H9 (cell line): ENCODE data around the gene SRPK2. TPM values are rescaled to one million over a fixed set of nuclear protein-coding genes. Genes with fewer than 3 reads are reported as not detected.

Source experiments
- DNase-seq: peaks from one replicate; pipeline ENCODE4 v3.0.0-alpha.2; 2017
- H2AFZ ChIP-seq: one replicate; pipeline ENCODE4 v1.6.1; 2013; ENCODE audit warnings: mild to moderate bottlenecking, low read length, control low read depth, moderate library complexity
- H2AK5ac ChIP-seq: 2 replicates; pipeline ENCODE4 v1.6.1; 2013; ENCODE audit warnings: low read length, control low read depth, mixed read lengths; ENCODE audit not compliant: insufficient read length
- H2BK120ac ChIP-seq: one replicate; pipeline ENCODE4 v1.6.1; 2013; ENCODE audit warnings: low read depth, mild to moderate bottlenecking, low read length, control low read depth, inconsistent platforms; ENCODE audit not compliant: poor library complexity, severe bottlenecking
- H2BK12ac ChIP-seq: 2 replicates; pipeline ENCODE4 v1.6.1; 2013; ENCODE audit warnings: low read length, control low read depth, mixed read lengths, low read depth; ENCODE audit not compliant: insufficient read length
- H2BK15ac ChIP-seq: 2 replicates; pipeline ENCODE4 v1.6.1; 2013; ENCODE audit warnings: low read depth, low read length, control low read depth
- H2BK20ac ChIP-seq: one replicate; pipeline ENCODE4 v1.6.1; 2013; ENCODE audit warnings: low read depth, mild to moderate bottlenecking, low read length, control low read depth, inconsistent platforms; ENCODE audit not compliant: poor library complexity, severe bottlenecking
- H2BK5ac ChIP-seq: 2 replicates; pipeline ENCODE4 v1.6.1; 2013; ENCODE audit warnings: low read length, control low read depth, mixed read lengths; ENCODE audit not compliant: insufficient read length
- H3K14ac ChIP-seq: 2 replicates; pipeline ENCODE4 v1.6.1; 2013; ENCODE audit warnings: low read length, control low read depth; ENCODE audit not compliant: insufficient read depth
- H3K18ac ChIP-seq: 2 replicates; pipeline ENCODE4 v1.6.1; 2013; ENCODE audit warnings: low read depth, mild to moderate bottlenecking, mixed read lengths, low read length, control low read depth; ENCODE audit not compliant: insufficient read length
- H3K23ac ChIP-seq: 2 replicates; pipeline ENCODE4 v1.6.1; 2013; ENCODE audit warnings: low read length, control low read depth, mixed read lengths, low read depth; ENCODE audit not compliant: insufficient read length
- H3K23me2 ChIP-seq: 2 replicates; pipeline ENCODE4 v1.6.1; 2013; ENCODE audit warnings: low read depth, mild to moderate bottlenecking, mixed read lengths, low read length, control low read depth; ENCODE audit not compliant: insufficient read length, poor library complexity, severe bottlenecking
- H3K27ac ChIP-seq: 2 replicates; pipeline ENCODE4 v1.5.1; 2013; ENCODE audit warnings: low read length, control low read depth, mixed read lengths, low read depth; ENCODE audit not compliant: insufficient read length
- H3K27me3 ChIP-seq: 2 replicates; pipeline ENCODE4 v1.6.1; 2013; ENCODE audit warnings: low read length, control low read depth, inconsistent platforms; ENCODE audit not compliant: insufficient read depth
- H3K4ac ChIP-seq: 2 replicates; pipeline ENCODE4 v1.6.1; 2013; ENCODE audit warnings: low read depth, mild to moderate bottlenecking, control low read depth, inconsistent platforms, low read length, moderate library complexity
- H3K4me1 ChIP-seq: 2 replicates; pipeline ENCODE4 v1.6.1; 2013; ENCODE audit warnings: low read length, control low read depth, inconsistent platforms; ENCODE audit not compliant: insufficient read depth
- H3K4me2 ChIP-seq: 2 replicates; pipeline ENCODE4 v1.6.1; 2013; ENCODE audit warnings: low read length, control low read depth, mixed read lengths; ENCODE audit not compliant: insufficient read length, insufficient read depth
- H3K56ac ChIP-seq: 2 replicates; pipeline ENCODE4 v1.6.1; 2013; ENCODE audit warnings: low read depth, mild to moderate bottlenecking, mixed read lengths, low read length, control low read depth; ENCODE audit not compliant: insufficient read length
- H3K79me1 ChIP-seq: 2 replicates; pipeline ENCODE4 v1.6.1; 2013; ENCODE audit warnings: low read depth, mild to moderate bottlenecking, moderate library complexity, low read length, control low read depth, inconsistent platforms; ENCODE audit not compliant: insufficient read depth, poor library complexity, severe bottlenecking
- H3K79me2 ChIP-seq: 2 replicates; pipeline ENCODE4 v1.6.1; 2013; ENCODE audit warnings: low read length, control low read depth, inconsistent platforms; ENCODE audit not compliant: insufficient read depth
- H3K9ac ChIP-seq: 2 replicates; pipeline ENCODE4 v1.6.1; 2013; ENCODE audit warnings: low read length, control low read depth, mixed read lengths; ENCODE audit not compliant: insufficient read length; ENCODE audit errors: extremely low read depth
- H3K9me3 ChIP-seq: one replicate; pipeline ENCODE4 v1.6.1; 2013; ENCODE audit warnings: low read depth, low read length, inconsistent platforms; ENCODE audit not compliant: control insufficient read depth
- H3T11ph ChIP-seq: one replicate; pipeline ENCODE4 v1.6.1; 2013; ENCODE audit warnings: mild to moderate bottlenecking, low read length, control low read depth, inconsistent platforms
- H4K20me1 ChIP-seq: one replicate; pipeline ENCODE4 v1.6.1; 2013; ENCODE audit not compliant: control insufficient read depth, insufficient read length, insufficient read depth
- H4K5ac ChIP-seq: 2 replicates; pipeline ENCODE4 v1.6.1; 2013; ENCODE audit warnings: low read depth, mild to moderate bottlenecking, mixed read lengths, low read length, control low read depth; ENCODE audit not compliant: insufficient read length
- H4K8ac ChIP-seq: replicated peaks from 2 replicates; pipeline ENCODE4 v1.6.1; 2013; ENCODE audit warnings: low read length, control low read depth, mixed read lengths, low read depth; ENCODE audit not compliant: insufficient read length
- H4K91ac ChIP-seq: 2 replicates; pipeline ENCODE4 v1.6.1; 2013; ENCODE audit warnings: low read depth, mild to moderate bottlenecking, moderate library complexity, mixed read lengths, low read length, control low read depth; ENCODE audit not compliant: insufficient read length
- H3K27ac Mint-ChIP-seq, 3 experiments: 2 replicates in 2 of 3; 3 replicates in 1 of 3; pipeline ENCODE4 v1.8.0; 2020 to 2021; ENCODE audit warnings: mixed read lengths in 3 of 3, mild to moderate bottlenecking in 1 of 3, moderate library complexity in 1 of 3
- H3K27me3 Mint-ChIP-seq: 2 replicates; pipeline ENCODE4 v1.8.0; 2021; ENCODE audit warnings: low read depth, mild to moderate bottlenecking, moderate library complexity, mixed read lengths
- H3K36me3 Mint-ChIP-seq, 3 experiments: 2 replicates in 2 of 3; 3 replicates in 1 of 3; pipeline ENCODE4 v1.8.0; 2020 to 2021; ENCODE audit warnings: low read depth in 3 of 3, mixed read lengths in 3 of 3; ENCODE audit not compliant: insufficient read depth in 1 of 3
- H3K4me1 Mint-ChIP-seq, 2 experiments: 2 replicates each; pipeline ENCODE4 v1.8.0; 2020; ENCODE audit warnings: mixed read lengths in 2 of 2
- H3K4me3 Mint-ChIP-seq, 2 experiments: 2 replicates in 1 of 2; 3 replicates in 1 of 2; pipeline ENCODE4 v1.8.0; 2020 to 2021; ENCODE audit warnings: mild to moderate bottlenecking in 2 of 2, mixed read lengths in 2 of 2, moderate library complexity in 1 of 2
- H3K9me3 Mint-ChIP-seq, 2 experiments: 2 replicates in 1 of 2; 3 replicates in 1 of 2; pipeline ENCODE4 v1.8.0; 2020; ENCODE audit warnings: mild to moderate bottlenecking in 2 of 2, mixed read lengths in 2 of 2, moderate library complexity in 1 of 2
- CTCF ChIP-seq: fragments of 200-600 bp; sonication (generic); conservative IDR thresholded peaks from 3 replicates; pipeline ENCODE4 v1.8.0; 2021; ENCODE audit warnings: antibody characterized with exemption, mild to moderate bottlenecking
- WGBS: extraction: QIAGEN DNeasy Blood & Tissue Kit; methylation state at CpG from one replicate; pipeline ENCODE4 v1.1.7; 2013; ENCODE audit warnings: missing lambda C conversion rate, low lambda C conversion rate, mixed read lengths; ENCODE audit not compliant: insufficient read length; ENCODE audit errors: extremely low coverage; 5-methylcytosine and 5-hydroxymethylcytosine counted together
- total RNA-seq: library from RNA; stranded (reverse); gene quantifications from 2 replicates; pipeline ENCODE4 v1.2.1, GENCODE V29; 2021

SRPK2 gene
- total RNA-seq, 1 experiment from 2014 or later = 41.1 TPM

GRCh38 chr7:105068886-105069285 lies 319.8 kb downstream of the SRPK2 start:
- H3K18ac ChIP-seq = no peak overlapping the region
- H3K4me3 Mint-ChIP-seq = no peak overlapping the region
- no peaks in the 10 kb centered on the region for H3K27me3 Mint-ChIP-seq
- no peak overlapping the region for H4K5ac ChIP-seq
- no peaks in the 10 kb centered on the region for H3K9me3 Mint-ChIP-seq
- H3K79me1 ChIP-seq = no peaks in the 10 kb centered on the region
- TF ChIP-seq CTCF = no peak
- H3K27me3 ChIP-seq = no peaks in the 10 kb centered on the region
- H3K23ac ChIP-seq = no peak overlapping the region
- no peak overlapping the region for H3K56ac ChIP-seq
- H3K79me2 ChIP-seq = no peaks in the 10 kb centered on the region
- no peak overlapping the region for H2AK5ac ChIP-seq
- H4K20me1 ChIP-seq = no peaks in the 10 kb centered on the region
- H3K4ac ChIP-seq = no peak overlapping the region
- no peak overlapping the region for H2BK120ac ChIP-seq
- H3K14ac ChIP-seq = no peak overlapping the region
- H3K27ac Mint-ChIP-seq = no peak overlapping the region
- no peak overlapping the region for H2AFZ ChIP-seq
- no peak overlapping the region for H3K9ac ChIP-seq
- peaks cover 14 to 72% (median 65%) of the 10 kb centered on the region in 3 experiments; a peak in 6 of 7 replicates for H3K36me3 Mint-ChIP-seq
- no peak overlapping the region for H4K91ac ChIP-seq
- no peak overlapping the region for H2BK15ac ChIP-seq
- no peak overlapping the region for H2BK20ac ChIP-seq
- H3T11ph ChIP-seq = no peak overlapping the region
- H3K9me3 ChIP-seq = no peaks in the 10 kb centered on the region
- no peaks in the 10 kb centered on the region for H3K23me2 ChIP-seq
- H3K4me1 Mint-ChIP-seq = no peaks in the 10 kb centered on the region
- DNase-seq = no peak
- H4K8ac ChIP-seq = no peak overlapping the region
- no peaks in the 10 kb centered on the region for H3K4me1 ChIP-seq
- no peak overlapping the region for H2BK12ac ChIP-seq
- H3K27ac ChIP-seq = no peak overlapping the region
- WGBS = no CpG with 5 or more reads among the region's 1 CpG
- H2BK5ac ChIP-seq = no peak overlapping the region
- no peak overlapping the region for H3K4me2 ChIP-seq
